Measurements from ENCODE around the gene SPCS3.
"Not testable (repeated sequence)": the region's sequence is repeated elsewhere in the genome, so short reads cannot be mapped to it uniquely, and the experiment has no call there.

The SPCS3 gene

GRCh38 chr4:176319704-176320339 lies at the start of gene SPCS3:
SPCS3 (plus strand) TSS chr4:176319966; CDS start chr4:176320077, 111 bp downstream.
- peak; percentile 97 for DNase-seq (ENCODE audit: low spot score)

- no peak for DNase-seq (ENCODE audit: low spot score)
These were observed 49.1 kb upstream of the SPCS3 start for GRCh38 chr4:176270669-176271068.

GRCh38 chr4:176271749-176272148 lies 48.0 kb upstream of the SPCS3 start:
- DNase-seq (ENCODE audit: low spot score), result no peak

- DNase-seq (ENCODE audit: low spot score), result no peak
These were observed 47.0 kb upstream of the SPCS3 start for GRCh38 chr4:176272799-176273198.

- no peak for DNase-seq (ENCODE audit: low spot score)
These were observed 46.0 kb upstream of the SPCS3 start for GRCh38 chr4:176273736-176274135.

GRCh38 chr4:176274441-176274840 lies 45.3 kb upstream of the SPCS3 start:
- no peak for DNase-seq (ENCODE audit: low spot score)

- no peak for DNase-seq (ENCODE audit: low spot score)
These were observed 43.1 kb upstream of the SPCS3 start for GRCh38 chr4:176276710-176277109.

- peak; percentile 76 for DNase-seq (ENCODE audit: low spot score)
These were observed 42.4 kb upstream of the SPCS3 start for GRCh38 chr4:176277162-176277904.

GRCh38 chr4:176279560-176279959 lies 40.2 kb upstream of the SPCS3 start:
- DNase-seq (ENCODE audit: low spot score), result not testable (repeated sequence)

- no peak for DNase-seq (ENCODE audit: low spot score)
These were observed 33.0 kb upstream of the SPCS3 start for GRCh38 chr4:176286728-176287127.

GRCh38 chr4:176287546-176287945 lies 32.2 kb upstream of the SPCS3 start:
- no peak for DNase-seq (ENCODE audit: low spot score)

GRCh38 chr4:176288020-176288419 lies 31.7 kb upstream of the SPCS3 start:
- DNase-seq (ENCODE audit: low spot score), result no peak

- no peak for DNase-seq (ENCODE audit: low spot score)
These were observed 30.2 kb upstream of the SPCS3 start for GRCh38 chr4:176289561-176289960.

- no peak for DNase-seq (ENCODE audit: low spot score)
These were observed 29.2 kb upstream of the SPCS3 start for GRCh38 chr4:176290520-176290919.

- no peak for DNase-seq (ENCODE audit: low spot score)
These were observed 28.0 kb upstream of the SPCS3 start for GRCh38 chr4:176291748-176292147.

- no peak for DNase-seq (ENCODE audit: low spot score)
These were observed 26.8 kb upstream of the SPCS3 start for GRCh38 chr4:176292920-176293319.

- DNase-seq (ENCODE audit: low spot score), result no peak
These were observed 26.1 kb upstream of the SPCS3 start for GRCh38 chr4:176293660-176294059.

GRCh38 chr4:176295907-176296306 lies 23.9 kb upstream of the SPCS3 start:
- DNase-seq (ENCODE audit: low spot score), result not testable (repeated sequence)

GRCh38 chr4:176298664-176299063 lies 21.1 kb upstream of the SPCS3 start:
- DNase-seq (ENCODE audit: low spot score), result no peak

- no peak for DNase-seq (ENCODE audit: low spot score)
These were observed 19.7 kb upstream of the SPCS3 start for GRCh38 chr4:176300036-176300435.

GRCh38 chr4:176300565-176300964 lies 19.2 kb upstream of the SPCS3 start:
- no peak for DNase-seq (ENCODE audit: low spot score)

GRCh38 chr4:176302283-176303275 lies 17.2 kb upstream of the SPCS3 start:
- no peak for DNase-seq (ENCODE audit: low spot score)

All from NAMALWA (cell line).